H9 (cell line): Measurements from ENCODE around the gene SLCO3A1. TPM values are rescaled to one million over a fixed set of nuclear protein-coding genes. Genes with fewer than 3 reads are reported as not detected.
A peak's percentile ranks its signal among the peaks of the same experiment; 100 is the strongest.

Experiments used
- DNase-seq: peaks from one replicate; pipeline ENCODE4 v3.0.0-alpha.2; 2017
- H2AFZ ChIP-seq: one replicate; pipeline ENCODE4 v1.6.1; 2013; ENCODE audit warnings: mild to moderate bottlenecking, low read length, control low read depth, moderate library complexity
- H2AK5ac ChIP-seq: 2 replicates; pipeline ENCODE4 v1.6.1; 2013; ENCODE audit warnings: low read length, control low read depth, mixed read lengths; ENCODE audit not compliant: insufficient read length
- H2BK120ac ChIP-seq: one replicate; pipeline ENCODE4 v1.6.1; 2013; ENCODE audit warnings: low read depth, mild to moderate bottlenecking, low read length, control low read depth, inconsistent platforms; ENCODE audit not compliant: poor library complexity, severe bottlenecking
- H2BK12ac ChIP-seq: 2 replicates; pipeline ENCODE4 v1.6.1; 2013; ENCODE audit warnings: low read length, control low read depth, mixed read lengths, low read depth; ENCODE audit not compliant: insufficient read length
- H2BK15ac ChIP-seq: 2 replicates; pipeline ENCODE4 v1.6.1; 2013; ENCODE audit warnings: low read depth, low read length, control low read depth
- H2BK20ac ChIP-seq: one replicate; pipeline ENCODE4 v1.6.1; 2013; ENCODE audit warnings: low read depth, mild to moderate bottlenecking, low read length, control low read depth, inconsistent platforms; ENCODE audit not compliant: poor library complexity, severe bottlenecking
- H2BK5ac ChIP-seq: 2 replicates; pipeline ENCODE4 v1.6.1; 2013; ENCODE audit warnings: low read length, control low read depth, mixed read lengths; ENCODE audit not compliant: insufficient read length
- H3K14ac ChIP-seq: 2 replicates; pipeline ENCODE4 v1.6.1; 2013; ENCODE audit warnings: low read length, control low read depth; ENCODE audit not compliant: insufficient read depth
- H3K18ac ChIP-seq: 2 replicates; pipeline ENCODE4 v1.6.1; 2013; ENCODE audit warnings: low read depth, mild to moderate bottlenecking, mixed read lengths, low read length, control low read depth; ENCODE audit not compliant: insufficient read length
- H3K23ac ChIP-seq: 2 replicates; pipeline ENCODE4 v1.6.1; 2013; ENCODE audit warnings: low read length, control low read depth, mixed read lengths, low read depth; ENCODE audit not compliant: insufficient read length
- H3K23me2 ChIP-seq: 2 replicates; pipeline ENCODE4 v1.6.1; 2013; ENCODE audit warnings: low read depth, mild to moderate bottlenecking, mixed read lengths, low read length, control low read depth; ENCODE audit not compliant: insufficient read length, poor library complexity, severe bottlenecking
- H3K27ac ChIP-seq: 2 replicates; pipeline ENCODE4 v1.5.1; 2013; ENCODE audit warnings: low read length, control low read depth, mixed read lengths, low read depth; ENCODE audit not compliant: insufficient read length
- H3K27me3 ChIP-seq: 2 replicates; pipeline ENCODE4 v1.6.1; 2013; ENCODE audit warnings: low read length, control low read depth, inconsistent platforms; ENCODE audit not compliant: insufficient read depth
- H3K4ac ChIP-seq: 2 replicates; pipeline ENCODE4 v1.6.1; 2013; ENCODE audit warnings: low read depth, mild to moderate bottlenecking, control low read depth, inconsistent platforms, low read length, moderate library complexity
- H3K4me1 ChIP-seq: 2 replicates; pipeline ENCODE4 v1.6.1; 2013; ENCODE audit warnings: low read length, control low read depth, inconsistent platforms; ENCODE audit not compliant: insufficient read depth
- H3K4me2 ChIP-seq: 2 replicates; pipeline ENCODE4 v1.6.1; 2013; ENCODE audit warnings: low read length, control low read depth, mixed read lengths; ENCODE audit not compliant: insufficient read length, insufficient read depth
- H3K56ac ChIP-seq: 2 replicates; pipeline ENCODE4 v1.6.1; 2013; ENCODE audit warnings: low read depth, mild to moderate bottlenecking, mixed read lengths, low read length, control low read depth; ENCODE audit not compliant: insufficient read length
- H3K79me1 ChIP-seq: 2 replicates; pipeline ENCODE4 v1.6.1; 2013; ENCODE audit warnings: low read depth, mild to moderate bottlenecking, moderate library complexity, low read length, control low read depth, inconsistent platforms; ENCODE audit not compliant: insufficient read depth, poor library complexity, severe bottlenecking
- H3K79me2 ChIP-seq: 2 replicates; pipeline ENCODE4 v1.6.1; 2013; ENCODE audit warnings: low read length, control low read depth, inconsistent platforms; ENCODE audit not compliant: insufficient read depth
- H3K9ac ChIP-seq: 2 replicates; pipeline ENCODE4 v1.6.1; 2013; ENCODE audit warnings: low read length, control low read depth, mixed read lengths; ENCODE audit not compliant: insufficient read length; ENCODE audit errors: extremely low read depth
- H3K9me3 ChIP-seq: one replicate; pipeline ENCODE4 v1.6.1; 2013; ENCODE audit warnings: low read depth, low read length, inconsistent platforms; ENCODE audit not compliant: control insufficient read depth
- H3T11ph ChIP-seq: one replicate; pipeline ENCODE4 v1.6.1; 2013; ENCODE audit warnings: mild to moderate bottlenecking, low read length, control low read depth, inconsistent platforms
- H4K20me1 ChIP-seq: one replicate; pipeline ENCODE4 v1.6.1; 2013; ENCODE audit not compliant: control insufficient read depth, insufficient read length, insufficient read depth
- H4K5ac ChIP-seq: 2 replicates; pipeline ENCODE4 v1.6.1; 2013; ENCODE audit warnings: low read depth, mild to moderate bottlenecking, mixed read lengths, low read length, control low read depth; ENCODE audit not compliant: insufficient read length
- H4K8ac ChIP-seq: replicated peaks from 2 replicates; pipeline ENCODE4 v1.6.1; 2013; ENCODE audit warnings: low read length, control low read depth, mixed read lengths, low read depth; ENCODE audit not compliant: insufficient read length
- H4K91ac ChIP-seq: 2 replicates; pipeline ENCODE4 v1.6.1; 2013; ENCODE audit warnings: low read depth, mild to moderate bottlenecking, moderate library complexity, mixed read lengths, low read length, control low read depth; ENCODE audit not compliant: insufficient read length
- H3K27ac Mint-ChIP-seq, 3 experiments: 2 replicates in 2 of 3; 3 replicates in 1 of 3; pipeline ENCODE4 v1.8.0; 2020 to 2021; ENCODE audit warnings: mixed read lengths in 3 of 3, mild to moderate bottlenecking in 1 of 3, moderate library complexity in 1 of 3
- H3K27me3 Mint-ChIP-seq: 2 replicates; pipeline ENCODE4 v1.8.0; 2021; ENCODE audit warnings: low read depth, mild to moderate bottlenecking, moderate library complexity, mixed read lengths
- H3K36me3 Mint-ChIP-seq, 3 experiments: 2 replicates in 2 of 3; 3 replicates in 1 of 3; pipeline ENCODE4 v1.8.0; 2020 to 2021; ENCODE audit warnings: low read depth in 3 of 3, mixed read lengths in 3 of 3; ENCODE audit not compliant: insufficient read depth in 1 of 3
- H3K4me1 Mint-ChIP-seq, 2 experiments: 2 replicates each; pipeline ENCODE4 v1.8.0; 2020; ENCODE audit warnings: mixed read lengths in 2 of 2
- H3K4me3 Mint-ChIP-seq, 2 experiments: 2 replicates in 1 of 2; 3 replicates in 1 of 2; pipeline ENCODE4 v1.8.0; 2020 to 2021; ENCODE audit warnings: mild to moderate bottlenecking in 2 of 2, mixed read lengths in 2 of 2, moderate library complexity in 1 of 2
- H3K9me3 Mint-ChIP-seq, 2 experiments: 2 replicates in 1 of 2; 3 replicates in 1 of 2; pipeline ENCODE4 v1.8.0; 2020; ENCODE audit warnings: mild to moderate bottlenecking in 2 of 2, mixed read lengths in 2 of 2, moderate library complexity in 1 of 2
- CTCF ChIP-seq: fragments of 200-600 bp; sonication (generic); conservative IDR thresholded peaks from 3 replicates; pipeline ENCODE4 v1.8.0; 2021; ENCODE audit warnings: antibody characterized with exemption, mild to moderate bottlenecking
- WGBS: extraction: QIAGEN DNeasy Blood & Tissue Kit; methylation state at CpG from one replicate; pipeline ENCODE4 v1.1.7; 2013; ENCODE audit warnings: missing lambda C conversion rate, low lambda C conversion rate, mixed read lengths; ENCODE audit not compliant: insufficient read length; ENCODE audit errors: extremely low coverage; 5-methylcytosine and 5-hydroxymethylcytosine counted together
- total RNA-seq: library from RNA; stranded (reverse); gene quantifications from 2 replicates; pipeline ENCODE4 v1.2.1, GENCODE V29; 2021

SLCO3A1 gene
- total RNA-seq, 1 experiment from 2014 or later = 9.4 TPM

GRCh38 chr15:92017882-92018534 lies 164.5 kb downstream of the SLCO3A1 start:
- Histone ChIP-seq H2AFZ (no peak overlapping the region), H3K27me3 (no peaks in the 10 kb centered on the region), H3K4me1 (no peaks in the 10 kb centered on the region), H3K23me2 (no peaks in the 10 kb centered on the region), H3K23ac (no peak overlapping the region), H2BK15ac (no peak overlapping the region), H3K4ac (no peak overlapping the region), H4K8ac (no peak overlapping the region), H3K4me2 (no peak overlapping the region), H2BK20ac (no peak overlapping the region), H3K9me3 (no peaks in the 10 kb centered on the region), H2BK120ac (no peak overlapping the region), H3T11ph (no peak overlapping the region), H4K91ac (no peak overlapping the region), H3K79me2 (no peaks in the 10 kb centered on the region), H4K5ac (no peak overlapping the region), H3K79me1 (no peaks in the 10 kb centered on the region), H4K20me1 (no peaks in the 10 kb centered on the region), H3K9ac (no peak overlapping the region), H2BK5ac (no peak overlapping the region), H3K27ac (no peak overlapping the region), H3K56ac (no peak overlapping the region), H3K18ac (no peak overlapping the region), H2AK5ac (no peak overlapping the region), H3K14ac (no peak overlapping the region; the same call in 1 of the 2 replicates), H2BK12ac (no peak overlapping the region)
- no CpG with 5 or more reads among the region's 10 CpGs for WGBS
- no peaks in the 10 kb centered on the region; a peak in 2 of 7 replicates for H3K36me3 Mint-ChIP-seq
- no peaks in the 10 kb centered on the region for H3K9me3 Mint-ChIP-seq
- H3K27me3 Mint-ChIP-seq = peaks cover 2% of the 10 kb centered on the region
- H3K4me3 Mint-ChIP-seq = no peak overlapping the region
- no peak for TF ChIP-seq CTCF
- 0 out of 7 replicates have a peak overlapping the region, but pooled peaks of 1 of the 3 experiments have one; percentile 42 for H3K27ac Mint-ChIP-seq
- no peak for DNase-seq
- H3K4me1 Mint-ChIP-seq = peaks cover 4 to 13% of the 10 kb centered on the region in 2 experiments; a peak in 3 of 4 replicates
